Nephron (organoid): ENCODE results near the gene RBM12.
"Not testable (repeated sequence)": the region's sequence is repeated elsewhere in the genome, so short reads cannot be mapped to it uniquely, and the experiment has no call there.

Source experiments
- H3K27ac Mint-ChIP-seq, 3 experiments: 2 replicates each; pipeline ENCODE4 v1.8.0; 2020; ENCODE audit warnings: mixed read lengths in 3 of 3, mild to moderate bottlenecking in 2 of 3, moderate library complexity in 1 of 3
- H3K27me3 Mint-ChIP-seq: 2 replicates; pipeline ENCODE4 v1.8.0; 2021; ENCODE audit warnings: low read depth, mild to moderate bottlenecking, moderate library complexity, mixed read lengths
- H3K36me3 Mint-ChIP-seq: 2 replicates; pipeline ENCODE4 v1.8.0; 2020; ENCODE audit warnings: low read depth, mixed read lengths
- H3K4me1 Mint-ChIP-seq: 2 replicates; pipeline ENCODE4 v1.8.0; 2020; ENCODE audit warnings: mixed read lengths
- H3K4me3 Mint-ChIP-seq, 3 experiments: 2 replicates each; pipeline ENCODE4 v1.8.0; 2020; ENCODE audit warnings: mild to moderate bottlenecking in 3 of 3, mixed read lengths in 3 of 3, moderate library complexity in 2 of 3
- H3K9me3 Mint-ChIP-seq: 2 replicates; pipeline ENCODE4 v1.8.0; 2020; ENCODE audit warnings: mixed read lengths
- TF ChIP-seq, protein P1 (sequence below), 3 experiments: fragments of 200-600 bp; sonication (generic); IDR thresholded peaks; one replicate each; pipeline ENCODE4 v1.5.0; 2021; ENCODE audit warnings: antibody characterized with exemption in 3 of 3; ENCODE audit not compliant: unreplicated experiment in 3 of 3

Gene RBM12, protein sequence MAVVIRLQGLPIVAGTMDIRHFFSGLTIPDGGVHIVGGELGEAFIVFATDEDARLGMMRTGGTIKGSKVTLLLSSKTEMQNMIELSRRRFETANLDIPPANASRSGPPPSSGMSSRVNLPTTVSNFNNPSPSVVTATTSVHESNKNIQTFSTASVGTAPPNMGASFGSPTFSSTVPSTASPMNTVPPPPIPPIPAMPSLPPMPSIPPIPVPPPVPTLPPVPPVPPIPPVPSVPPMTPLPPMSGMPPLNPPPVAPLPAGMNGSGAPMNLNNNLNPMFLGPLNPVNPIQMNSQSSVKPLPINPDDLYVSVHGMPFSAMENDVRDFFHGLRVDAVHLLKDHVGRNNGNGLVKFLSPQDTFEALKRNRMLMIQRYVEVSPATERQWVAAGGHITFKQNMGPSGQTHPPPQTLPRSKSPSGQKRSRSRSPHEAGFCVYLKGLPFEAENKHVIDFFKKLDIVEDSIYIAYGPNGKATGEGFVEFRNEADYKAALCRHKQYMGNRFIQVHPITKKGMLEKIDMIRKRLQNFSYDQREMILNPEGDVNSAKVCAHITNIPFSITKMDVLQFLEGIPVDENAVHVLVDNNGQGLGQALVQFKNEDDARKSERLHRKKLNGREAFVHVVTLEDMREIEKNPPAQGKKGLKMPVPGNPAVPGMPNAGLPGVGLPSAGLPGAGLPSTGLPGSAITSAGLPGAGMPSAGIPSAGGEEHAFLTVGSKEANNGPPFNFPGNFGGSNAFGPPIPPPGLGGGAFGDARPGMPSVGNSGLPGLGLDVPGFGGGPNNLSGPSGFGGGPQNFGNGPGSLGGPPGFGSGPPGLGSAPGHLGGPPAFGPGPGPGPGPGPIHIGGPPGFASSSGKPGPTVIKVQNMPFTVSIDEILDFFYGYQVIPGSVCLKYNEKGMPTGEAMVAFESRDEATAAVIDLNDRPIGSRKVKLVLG

DNA sequence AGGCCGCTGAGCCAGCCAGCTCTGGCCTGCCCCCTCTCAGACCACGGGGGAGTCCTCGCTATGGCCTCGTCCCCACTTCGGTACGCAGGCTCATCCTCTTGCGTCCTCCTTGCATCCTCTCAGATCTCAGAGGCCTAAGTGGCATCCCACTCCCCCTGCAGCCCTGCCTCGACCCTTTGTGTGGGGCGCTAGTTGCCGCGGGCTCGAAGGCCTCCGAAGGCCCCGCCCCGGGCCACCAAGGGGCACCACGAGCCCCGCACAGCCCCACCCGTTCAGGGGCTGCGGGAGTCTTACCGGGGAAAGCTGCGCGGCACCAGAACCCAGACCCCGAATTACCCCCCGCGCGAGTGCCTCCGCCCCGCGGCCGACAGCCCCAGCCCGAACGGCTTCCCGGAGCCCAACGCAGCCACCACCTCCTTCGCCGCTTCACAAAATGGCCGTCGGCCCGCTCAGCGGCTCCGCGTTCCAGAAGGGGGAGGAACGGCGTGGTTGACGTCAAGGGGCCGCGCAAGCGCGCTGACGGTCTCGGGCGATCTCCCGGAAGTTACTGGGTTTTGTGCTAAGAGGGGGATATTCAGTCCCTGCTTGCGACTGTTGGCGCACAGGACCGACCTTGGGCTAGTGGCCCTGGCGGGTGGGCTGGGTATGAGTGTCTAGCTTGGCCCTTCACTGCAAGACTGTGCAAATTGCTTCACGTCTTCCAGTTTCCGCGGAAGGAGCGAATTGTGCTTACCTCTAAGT is at the start of gene RBM12, which contains the start of gene CPNE1:
TSS of gene RBM12 (minus strand) at position 435 of the 741 bp plus-strand sequence. CDS start 9,578 bp downstream, outside the sequence.
TSS of gene CPNE1 (minus strand) at position 435 of the 741 bp plus-strand sequence. CDS start 31,977 bp downstream, outside the sequence.
- no peaks in the 10 kb centered on the region for H3K9me3 Mint-ChIP-seq
- TF ChIP-seq, protein P1, sequence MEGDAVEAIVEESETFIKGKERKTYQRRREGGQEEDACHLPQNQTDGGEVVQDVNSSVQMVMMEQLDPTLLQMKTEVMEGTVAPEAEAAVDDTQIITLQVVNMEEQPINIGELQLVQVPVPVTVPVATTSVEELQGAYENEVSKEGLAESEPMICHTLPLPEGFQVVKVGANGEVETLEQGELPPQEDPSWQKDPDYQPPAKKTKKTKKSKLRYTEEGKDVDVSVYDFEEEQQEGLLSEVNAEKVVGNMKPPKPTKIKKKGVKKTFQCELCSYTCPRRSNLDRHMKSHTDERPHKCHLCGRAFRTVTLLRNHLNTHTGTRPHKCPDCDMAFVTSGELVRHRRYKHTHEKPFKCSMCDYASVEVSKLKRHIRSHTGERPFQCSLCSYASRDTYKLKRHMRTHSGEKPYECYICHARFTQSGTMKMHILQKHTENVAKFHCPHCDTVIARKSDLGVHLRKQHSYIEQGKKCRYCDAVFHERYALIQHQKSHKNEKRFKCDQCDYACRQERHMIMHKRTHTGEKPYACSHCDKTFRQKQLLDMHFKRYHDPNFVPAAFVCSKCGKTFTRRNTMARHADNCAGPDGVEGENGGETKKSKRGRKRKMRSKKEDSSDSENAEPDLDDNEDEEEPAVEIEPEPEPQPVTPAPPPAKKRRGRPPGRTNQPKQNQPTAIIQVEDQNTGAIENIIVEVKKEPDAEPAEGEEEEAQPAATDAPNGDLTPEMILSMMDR (IDR thresholded peaks at IDR 0.05; ENCODE audit: unreplicated experiment in 3 of 3), result no peak
- H3K36me3 Mint-ChIP-seq, result peaks cover 17% of the 10 kb centered on the region
- peaks cover 3% of the 10 kb centered on the region for H3K27me3 Mint-ChIP-seq
- H3K4me1 Mint-ChIP-seq, result peaks cover 44% of the 10 kb centered on the region
- H3K4me3 Mint-ChIP-seq, result peak within 1 kb of the TSS; percentile 95 to 100 (median 97)
- H3K27ac Mint-ChIP-seq, result peak within 1 kb of the TSS; percentile 96 to 100 (median 99)

DNA sequence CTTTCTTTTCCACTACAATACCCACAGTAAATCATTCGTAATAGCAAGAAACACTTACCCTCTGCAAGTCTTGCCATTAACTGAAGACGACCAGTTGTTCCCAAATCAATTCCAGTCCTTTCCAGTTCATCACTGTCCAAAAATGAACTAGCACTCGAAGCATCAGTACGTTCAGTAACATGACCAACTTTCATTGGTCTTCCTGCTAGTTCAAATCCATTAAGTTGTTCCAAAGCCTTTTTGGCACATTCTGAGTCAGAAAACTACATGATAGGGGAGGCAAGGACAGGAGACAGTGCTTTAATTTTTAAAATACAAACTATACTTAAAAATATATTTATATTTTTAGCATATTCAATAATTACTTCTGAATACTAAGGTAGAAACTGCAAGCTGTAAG is 49.4 kb upstream of the RBM12 start:
- H3K4me1 Mint-ChIP-seq, result peaks cover 6% of the 10 kb centered on the region
- H3K27ac Mint-ChIP-seq, result no peak overlapping the region
- H3K4me3 Mint-ChIP-seq, result no peak overlapping the region
- TF ChIP-seq, protein P1 (IDR thresholded peaks at IDR 0.05; ENCODE audit: unreplicated experiment in 3 of 3), result no peak
- H3K9me3 Mint-ChIP-seq, result no peaks in the 10 kb centered on the region
- H3K36me3 Mint-ChIP-seq, result peaks cover 80% of the 10 kb centered on the region
- H3K27me3 Mint-ChIP-seq, result no peaks in the 10 kb centered on the region

DNA sequence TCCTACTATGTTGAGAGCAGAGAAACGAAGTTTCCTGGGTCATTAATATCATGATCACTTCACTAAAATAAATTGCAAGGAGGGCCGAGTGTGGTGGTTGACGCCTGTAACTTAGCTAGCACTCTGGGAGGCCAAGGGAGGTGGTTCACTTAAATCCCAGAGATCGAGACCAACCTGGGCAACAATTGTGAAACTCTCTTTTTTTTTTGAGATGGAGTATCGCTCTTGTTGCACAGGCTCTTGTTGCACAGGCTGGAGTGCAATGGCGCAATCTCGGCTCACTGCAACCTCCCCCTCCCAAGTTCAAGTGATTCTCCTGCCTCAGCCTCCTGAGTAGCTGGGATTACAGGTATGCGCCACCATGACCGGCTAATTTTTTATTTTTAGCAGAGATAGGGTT is 48.4 kb upstream of the RBM12 start:
- H3K27ac Mint-ChIP-seq, H3K4me3 Mint-ChIP-seq, H3K4me1 Mint-ChIP-seq, H3K9me3 Mint-ChIP-seq, H3K27me3 Mint-ChIP-seq: not testable (repeated sequence)
- peaks cover 80% of the 10 kb centered on the region for H3K36me3 Mint-ChIP-seq

DNA sequence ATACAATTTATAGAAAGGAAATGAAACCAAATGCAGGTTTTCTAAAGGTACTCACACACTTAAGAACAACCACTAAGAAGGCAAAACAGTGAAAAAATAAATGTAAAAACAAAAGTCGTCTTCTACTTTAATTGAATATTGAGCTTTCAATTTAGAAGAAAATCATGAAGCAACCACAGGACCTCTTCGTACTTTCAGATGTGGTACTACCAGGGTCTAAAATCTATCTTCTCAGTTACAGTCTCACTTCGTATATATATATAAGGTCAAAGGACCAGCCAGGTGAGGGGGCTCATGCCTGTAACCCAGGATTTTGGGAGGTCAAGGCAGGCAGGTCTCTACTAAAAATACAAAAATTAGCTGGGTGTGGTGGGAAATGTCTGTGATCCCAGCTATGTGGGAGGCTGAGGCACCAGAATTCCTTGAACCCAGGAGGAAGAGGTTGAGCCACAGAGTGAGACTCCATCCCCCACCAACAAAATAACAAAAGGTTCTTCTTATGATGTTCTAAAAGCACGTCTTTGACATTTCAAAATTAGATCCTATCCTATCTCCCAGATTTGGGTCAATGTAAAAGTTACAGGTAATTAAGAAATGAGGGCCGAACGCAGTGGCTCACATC is 47.0 kb upstream of the RBM12 start:
- peaks cover 6% of the 10 kb centered on the region for H3K4me1 Mint-ChIP-seq
- no peaks in the 10 kb centered on the region for H3K9me3 Mint-ChIP-seq
- TF ChIP-seq, protein P1 (IDR thresholded peaks at IDR 0.05; ENCODE audit: unreplicated experiment in 3 of 3), result no peak
- peaks cover 77% of the 10 kb centered on the region for H3K36me3 Mint-ChIP-seq
- H3K27me3 Mint-ChIP-seq, result no peaks in the 10 kb centered on the region
- H3K27ac Mint-ChIP-seq, result no peak overlapping the region
- no peak overlapping the region for H3K4me3 Mint-ChIP-seq

DNA sequence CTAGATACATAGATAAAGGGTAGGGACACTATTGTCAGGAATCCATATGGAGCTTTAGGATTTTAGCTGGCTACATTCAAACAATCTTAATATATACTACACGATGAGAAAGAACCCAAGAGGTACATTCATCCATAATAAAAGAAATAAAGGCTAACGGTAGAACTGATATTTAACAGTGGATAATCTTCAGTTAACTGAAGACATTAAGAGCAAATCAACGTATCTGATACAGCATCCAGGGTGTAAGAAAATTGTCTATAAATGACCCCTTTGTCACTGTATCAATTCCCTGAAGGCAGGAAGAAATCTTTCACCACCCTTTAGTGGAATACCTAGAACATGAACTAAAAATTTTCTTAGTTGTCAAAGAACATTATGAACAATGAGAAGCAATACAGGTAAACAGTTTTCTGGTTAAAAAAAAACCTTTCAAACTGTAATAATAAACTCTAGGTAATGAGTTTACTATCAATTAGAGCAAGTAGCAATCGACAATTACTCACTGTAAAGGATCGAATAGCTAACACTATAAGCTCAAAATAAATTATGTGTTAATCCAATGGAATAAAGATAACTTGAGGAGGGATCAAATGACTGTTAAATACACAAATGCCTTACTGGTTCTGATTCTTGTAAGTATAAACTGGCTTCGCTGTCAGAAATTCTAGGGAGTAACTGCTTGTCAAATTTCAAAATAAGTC is 46.3 kb upstream of the RBM12 start:
- H3K36me3 Mint-ChIP-seq, result peaks cover 73% of the 10 kb centered on the region
- H3K27ac Mint-ChIP-seq, result peak overlapping the region in 1 of 3 experiments; percentile 32
- H3K27me3 Mint-ChIP-seq, result no peaks in the 10 kb centered on the region
- TF ChIP-seq, protein P1 (IDR thresholded peaks at IDR 0.05; ENCODE audit: unreplicated experiment in 3 of 3), result no peak
- H3K4me3 Mint-ChIP-seq, result no peak overlapping the region
- H3K9me3 Mint-ChIP-seq, result no peaks in the 10 kb centered on the region
- H3K4me1 Mint-ChIP-seq, result peaks cover 6% of the 10 kb centered on the region
